GM10847 (cell line): ENCODE measurements around the gene ENTR1.

ENCODE experiments used
- POLR2A ChIP-seq: IDR thresholded peaks from 2 replicates; pipeline ENCODE4 v1.6.1; 2011; ENCODE audit not compliant: insufficient read length; ENCODE audit errors: extremely low read depth

The ENTR1 gene

GRCh38 chr9:136379401-136379800 lies 31.0 kb downstream of the ENTR1 start:
- TF ChIP-seq POLR2A: no peak

- no peak for TF ChIP-seq POLR2A
Measured at GRCh38 chr9:136379003-136379287, 31.5 kb downstream of the ENTR1 start.

- TF ChIP-seq POLR2A: no peak
Measured at GRCh38 chr9:136378170-136379002, 32.0 kb downstream of the ENTR1 start.

DNA sequence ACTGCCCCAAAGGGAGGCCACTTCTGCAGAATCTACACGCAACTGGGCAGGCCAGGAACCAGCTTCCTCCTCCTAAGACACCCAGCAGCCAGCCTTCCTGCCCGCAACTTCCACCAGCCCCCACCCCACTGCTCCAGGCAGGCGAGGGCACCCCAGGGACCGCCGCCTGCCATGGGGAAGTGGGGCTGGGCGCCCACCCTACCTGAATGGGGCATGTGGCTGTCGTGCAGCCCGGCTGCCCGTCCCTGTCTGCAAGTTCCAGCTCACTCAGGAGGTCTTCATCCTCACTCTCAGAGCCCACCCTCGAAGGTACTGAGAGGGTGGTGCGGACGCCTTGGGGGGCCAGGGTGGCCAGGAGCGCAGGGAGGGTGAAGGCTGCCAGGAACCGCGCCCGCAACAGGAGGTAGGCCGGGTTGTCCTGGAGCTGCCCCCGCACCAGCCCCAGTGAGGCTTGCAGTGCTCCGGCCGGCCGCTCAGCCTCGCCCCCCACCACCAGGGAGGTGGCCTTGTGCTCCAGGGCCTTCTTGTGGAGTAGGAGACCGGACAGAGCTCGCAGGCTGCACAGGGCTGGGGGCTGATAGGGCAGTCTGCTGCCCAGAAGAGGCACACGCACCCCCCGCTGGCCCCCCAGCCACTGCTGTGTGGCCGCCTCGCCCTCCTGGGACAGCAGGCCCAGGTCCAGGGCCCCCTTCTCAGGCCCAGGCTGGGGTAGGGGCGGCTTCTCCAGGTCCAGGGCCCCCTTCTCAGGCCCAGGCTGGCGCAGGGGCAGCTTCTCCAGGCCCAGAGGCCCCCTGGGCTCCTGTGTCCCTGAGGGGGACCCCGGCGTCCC lies 32.9 kb downstream of the ENTR1 start:
- no peak for TF ChIP-seq POLR2A

- TF ChIP-seq POLR2A: no peak
Measured at GRCh38 chr9:136376457-136376856, 34.0 kb downstream of the ENTR1 start.

DNA sequence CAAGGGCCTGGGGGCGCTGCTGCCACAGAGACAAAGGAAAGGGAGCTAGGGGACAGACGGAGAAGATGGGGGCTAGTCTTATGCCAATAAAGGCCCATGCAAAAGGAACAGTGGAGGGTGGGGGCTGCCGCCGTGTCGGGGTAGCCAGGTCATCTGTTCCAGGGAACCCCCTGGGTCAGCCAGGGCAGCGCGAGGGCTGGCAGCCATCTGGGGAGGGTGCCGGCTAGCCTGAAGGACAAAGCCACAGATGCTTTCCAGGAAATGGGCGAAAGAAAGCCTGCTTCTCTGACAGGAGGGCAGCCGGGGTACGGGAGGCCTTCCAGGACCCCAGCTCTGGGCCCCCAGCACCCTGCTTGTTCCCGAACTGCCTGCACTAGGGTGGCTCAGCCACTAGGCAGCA lies 35.3 kb downstream of the ENTR1 start:
- TF ChIP-seq POLR2A: no peak

- no peak for TF ChIP-seq POLR2A
Measured at GRCh38 chr9:136374183-136374575, 36.2 kb downstream of the ENTR1 start.

DNA sequence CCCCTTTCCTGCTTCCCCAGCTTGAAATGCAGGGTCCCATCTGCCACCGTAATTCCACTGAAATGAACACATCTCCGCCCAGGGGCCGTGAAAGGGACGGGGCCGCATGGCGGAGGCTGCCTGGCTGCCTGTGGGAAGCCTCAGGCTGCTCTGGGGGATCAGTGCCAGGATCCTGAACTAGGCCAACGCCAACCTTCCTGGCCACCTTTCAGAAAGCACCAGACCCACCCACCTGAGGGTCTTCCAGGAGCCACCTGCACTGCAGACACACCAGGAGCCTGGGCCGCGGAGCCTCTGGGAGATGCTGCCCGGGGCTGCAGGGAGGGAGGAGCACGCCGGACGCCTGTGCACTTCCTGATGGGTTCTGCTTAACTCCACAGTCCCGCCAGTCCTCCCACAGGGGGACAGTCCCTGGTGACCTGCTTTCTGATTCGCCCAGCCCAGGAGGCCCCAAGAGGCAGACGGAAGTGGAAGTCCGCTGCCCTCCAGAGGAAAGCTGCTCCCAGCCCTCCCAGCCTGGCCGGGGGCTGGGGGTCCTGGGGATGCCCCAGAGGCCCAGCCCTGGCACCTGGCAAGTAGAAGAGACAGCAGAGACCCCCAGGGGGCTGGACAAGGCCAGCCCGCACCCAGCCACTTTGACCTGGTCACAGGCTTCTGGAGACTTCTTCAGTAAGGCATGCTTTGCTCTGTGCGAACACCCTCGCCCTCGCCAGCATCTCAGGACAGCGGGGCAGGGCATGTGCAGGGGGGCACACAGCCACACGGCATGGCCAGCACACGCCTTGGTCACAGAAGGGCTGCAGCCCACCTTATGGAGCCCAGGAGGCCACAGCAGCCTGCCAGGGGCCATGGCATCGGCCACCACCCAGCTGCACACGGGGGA lies 36.9 kb downstream of the ENTR1 start, which contains the start of gene CARD9:
CARD9 (minus strand) TSS at position 370 of the 883 bp plus-strand sequence. CDS start 1,591 bp downstream, outside the sequence.
- no peak for TF ChIP-seq POLR2A

GRCh38 chr9:136372561-136373299 lies 37.7 kb downstream of the ENTR1 start:
- no peak for TF ChIP-seq POLR2A

- no peak for TF ChIP-seq POLR2A
Measured at GRCh38 chr9:136372006-136372405, 38.4 kb downstream of the ENTR1 start.

DNA sequence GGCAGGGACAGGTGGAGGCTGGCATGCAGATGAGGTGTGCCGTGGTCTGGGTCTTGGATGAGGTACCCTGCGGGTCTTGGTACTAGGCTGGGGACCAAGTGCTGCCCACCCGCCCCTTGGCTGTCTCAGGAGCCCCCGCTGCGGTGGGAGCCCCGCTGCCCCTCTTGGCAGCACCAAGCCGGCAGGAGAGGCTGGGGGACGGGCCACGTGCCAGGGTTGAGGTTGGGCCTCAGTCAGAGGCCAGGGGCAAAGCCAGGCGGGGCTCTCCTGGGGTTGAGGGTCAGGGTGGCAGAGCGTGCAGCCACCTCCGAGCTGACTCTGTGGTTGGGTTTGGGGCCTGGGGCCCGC lies 38.9 kb downstream of the ENTR1 start:
- TF ChIP-seq POLR2A: no peak

GRCh38 chr9:136370687-136371532 lies 39.5 kb downstream of the ENTR1 start:
- TF ChIP-seq POLR2A: no peak

GRCh38 chr9:136370037-136370436 lies 40.4 kb downstream of the ENTR1 start:
- no peak for TF ChIP-seq POLR2A

DNA sequence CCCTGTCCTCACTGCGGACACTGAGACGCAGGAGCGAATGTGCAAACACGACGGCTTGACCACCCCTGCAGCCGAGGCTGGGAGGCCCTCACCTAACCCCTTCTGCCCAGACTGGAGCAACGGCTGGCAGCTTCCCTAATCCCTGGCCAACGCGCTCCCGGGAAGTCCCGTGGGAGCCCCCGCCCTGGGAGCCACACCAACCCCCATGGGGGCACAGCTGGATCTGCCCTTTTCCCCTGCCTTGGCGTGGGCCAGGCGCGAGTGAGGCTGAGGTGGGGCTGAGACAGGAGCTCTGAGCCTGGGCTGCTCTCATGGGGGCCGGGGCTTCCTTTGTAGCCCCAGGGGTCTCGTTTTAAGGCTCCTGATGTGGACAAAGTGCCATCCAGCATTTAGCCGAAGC lies 42.2 kb downstream of the ENTR1 start:
- TF ChIP-seq POLR2A: no peak
